GM12891 (cell line): Measurements from ENCODE around the gene LIN28B.

Experiments used
- PAX5 ChIP-seq: IDR thresholded peaks from 2 replicates; pipeline ENCODE4 v1.6.1; 2011; ENCODE audit warnings: low read length, moderate library complexity, mild to moderate bottlenecking; ENCODE audit not compliant: insufficient read depth, severe bottlenecking
- POLR2A ChIP-seq: IDR thresholded peaks from 2 replicates; pipeline ENCODE4 v1.6.1; 2011; ENCODE audit warnings: low read depth, low read length, control low read depth
- POLR2AphosphoS5 ChIP-seq: IDR thresholded peaks from 2 replicates; pipeline ENCODE4 v1.6.1; 2011; ENCODE audit warnings: low read depth, low read length, control low read depth
- SPI1 ChIP-seq: IDR thresholded peaks from 2 replicates; pipeline ENCODE4 v1.6.1; 2011; ENCODE audit warnings: low read depth, low read length, control low read depth

- TF ChIP-seq POLR2AphosphoS5 = no peak
- no peak for TF ChIP-seq PAX5
- TF ChIP-seq POLR2A = no peak
- no peak for TF ChIP-seq SPI1
Observed at GRCh38 chr6:105068407-105068806, 111.5 kb downstream of the LIN28B start.
